GM18909 (cell line): ENCODE data around the gene CECR2.

Experiments used
- ATAC-seq: cut with Tn5 transposase; IDR thresholded peaks from one replicate; pipeline ENCODE4 v1.9.1; 2021; ENCODE audit warnings: mild to moderate bottlenecking; ENCODE audit not compliant: unreplicated experiment, poor library complexity

Gene CECR2

DNA sequence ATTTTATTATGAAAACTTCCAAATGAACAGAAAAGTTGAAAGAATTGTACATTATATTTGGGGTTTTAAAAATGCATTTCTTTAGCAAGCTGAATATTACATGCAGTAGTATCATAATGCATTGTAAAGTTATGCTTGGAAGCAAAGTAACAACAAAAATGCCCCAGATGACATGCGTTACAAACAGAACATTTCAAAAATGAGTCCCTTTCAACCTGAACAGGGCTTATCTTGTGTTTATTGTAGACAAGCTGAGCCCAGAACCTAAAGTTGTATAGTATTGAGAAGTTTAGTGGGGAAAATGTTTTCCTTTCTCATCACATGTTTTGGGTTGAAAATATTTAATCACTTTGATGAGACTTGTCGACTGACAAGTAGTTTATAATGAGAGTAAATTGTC is 68.8 kb downstream of the CECR2 start:
- no peak for ATAC-seq

- ATAC-seq = no peak
Observed at GRCh38 chr22:17441326-17441725, 72.1 kb downstream of the CECR2 start.

DNA sequence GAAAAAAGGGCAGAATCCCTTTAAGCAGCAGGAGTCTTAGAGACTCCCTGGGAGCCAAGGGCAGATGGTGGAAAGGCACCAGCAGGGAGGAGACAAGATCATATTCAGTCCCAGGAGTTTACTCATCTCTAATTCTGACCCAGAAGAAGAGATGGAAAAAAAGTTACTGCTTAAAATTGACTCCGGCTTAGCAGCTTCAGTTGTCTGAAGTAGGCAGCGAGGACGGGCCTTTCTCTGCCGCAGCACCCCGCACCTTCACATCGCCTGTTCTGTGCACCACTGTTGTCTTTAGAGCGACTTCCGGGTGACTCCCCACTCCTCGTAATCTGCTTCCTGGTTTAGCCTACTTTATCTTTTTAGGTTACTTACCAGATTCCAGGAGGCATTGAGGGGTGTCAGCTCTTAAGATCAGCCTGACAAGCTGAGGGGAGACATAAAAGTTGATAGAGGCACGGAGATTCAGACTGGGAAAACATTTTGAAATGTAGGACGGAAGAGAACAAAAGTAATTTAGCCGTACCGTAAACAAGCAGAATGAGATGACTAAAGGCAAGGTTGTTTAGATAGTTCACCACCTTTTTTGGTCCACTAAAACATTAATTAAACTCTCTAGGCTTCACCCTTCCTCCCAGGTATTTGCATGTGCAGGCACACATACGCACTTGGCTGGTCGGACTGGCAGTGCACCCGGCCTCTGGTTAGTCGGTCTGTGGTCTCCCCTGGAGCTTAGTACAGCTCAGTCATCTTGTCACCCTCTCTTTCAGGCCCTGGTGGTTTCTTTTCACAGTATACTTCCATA is 74.3 kb downstream of the CECR2 start:
- no peak for ATAC-seq

GRCh38 chr22:17444204-17444504 is 74.9 kb downstream of the CECR2 start:
- ATAC-seq = no peak

DNA sequence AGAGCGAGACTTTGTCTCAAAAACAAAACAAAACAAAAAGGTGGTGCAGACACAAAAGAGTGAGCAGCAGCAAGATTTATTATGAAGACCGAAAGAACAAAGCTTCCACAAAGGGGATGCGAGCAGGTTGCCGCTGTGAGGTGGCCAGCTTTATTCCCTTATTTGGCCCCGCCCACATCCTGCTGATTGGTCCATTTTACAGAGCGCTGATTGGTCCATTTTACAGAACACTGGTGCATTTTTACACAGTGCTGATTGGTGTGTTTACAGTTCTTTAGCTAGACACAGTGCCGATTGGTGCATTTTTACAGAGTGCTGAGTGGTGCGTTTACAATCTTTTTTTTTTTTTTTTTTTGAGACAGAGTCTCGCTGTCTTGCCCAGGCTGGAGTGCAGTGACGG is 77.4 kb downstream of the CECR2 start:
- no peak for ATAC-seq

DNA sequence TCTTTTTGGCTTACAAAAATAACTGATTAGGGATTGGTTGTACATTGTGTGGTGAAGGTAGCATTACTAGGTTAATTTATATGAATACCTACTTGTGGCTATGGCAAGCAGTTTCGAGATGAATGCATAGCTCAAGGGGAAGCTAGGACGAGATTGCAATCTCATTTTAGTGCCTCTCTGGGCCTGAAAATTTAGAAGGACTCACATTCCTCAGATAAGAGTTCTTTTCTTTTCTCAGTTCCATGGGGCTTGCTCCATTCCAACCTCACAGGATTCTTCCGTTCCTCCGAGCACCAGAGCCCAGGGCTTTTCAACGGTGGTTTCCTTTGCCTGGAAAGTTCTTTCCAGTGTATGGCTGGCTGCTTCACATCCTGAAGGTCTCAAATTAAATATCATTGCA is 82.1 kb downstream of the CECR2 start:
- no peak for ATAC-seq

DNA sequence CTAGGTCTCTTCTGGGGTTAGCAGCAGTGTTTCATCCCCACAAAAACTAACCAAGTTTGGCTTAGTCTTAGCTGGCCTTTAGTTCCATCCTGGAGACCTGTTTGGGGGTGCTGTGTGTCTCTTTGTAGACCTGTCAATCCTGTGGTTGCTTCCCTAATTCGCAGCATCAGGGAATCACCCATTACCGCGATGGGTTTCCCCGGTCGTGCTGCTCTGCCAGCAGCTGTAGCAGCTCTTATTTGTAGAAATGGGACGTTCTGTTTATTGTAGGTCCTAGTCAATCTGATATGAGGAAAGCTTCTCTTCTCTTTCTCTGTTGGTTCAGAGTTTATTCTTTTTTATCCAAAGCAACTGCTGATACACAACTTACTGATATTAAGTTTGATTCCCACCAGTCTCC is 91.6 kb downstream of the CECR2 start:
- ATAC-seq = no peak

- no peak for ATAC-seq
Observed at GRCh38 chr22:17470880-17471500, 101.7 kb downstream of the CECR2 start.

DNA sequence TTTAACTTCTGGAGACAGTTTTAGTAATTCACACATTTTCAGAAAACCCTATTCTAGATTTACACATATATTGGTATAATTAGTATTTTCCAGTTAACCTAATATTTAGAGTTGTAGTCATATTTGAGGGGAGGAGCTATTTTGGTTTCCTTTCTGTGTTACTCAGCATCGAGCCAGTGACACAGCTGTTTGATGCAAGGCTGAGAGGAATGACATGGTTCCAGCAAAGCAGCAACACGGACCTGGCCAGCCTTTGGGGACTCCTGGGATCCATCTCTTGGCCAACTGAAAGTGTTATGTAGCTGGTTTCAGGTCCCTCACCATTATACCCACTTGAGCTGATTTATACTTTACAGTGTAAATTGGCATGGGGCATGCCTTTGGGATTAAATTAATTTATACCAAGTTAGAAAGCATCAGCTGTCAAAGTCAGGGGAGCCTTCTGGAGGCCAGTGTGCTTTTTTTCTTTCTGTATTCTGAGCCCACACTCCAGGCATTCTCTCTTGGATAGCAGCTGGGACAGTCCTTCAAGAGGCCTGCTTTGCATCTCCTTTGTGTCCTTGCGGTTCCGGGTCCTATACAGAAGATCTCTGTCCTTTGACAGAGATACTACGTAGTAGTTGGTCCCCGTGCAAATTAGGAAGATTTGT is 102.8 kb downstream of the CECR2 start:
- no peak for ATAC-seq

GRCh38 chr22:17472932-17473331 is 103.7 kb downstream of the CECR2 start:
- ATAC-seq = no peak

- ATAC-seq = no peak
Observed at GRCh38 chr22:17475318-17476230, 106.3 kb downstream of the CECR2 start.

DNA sequence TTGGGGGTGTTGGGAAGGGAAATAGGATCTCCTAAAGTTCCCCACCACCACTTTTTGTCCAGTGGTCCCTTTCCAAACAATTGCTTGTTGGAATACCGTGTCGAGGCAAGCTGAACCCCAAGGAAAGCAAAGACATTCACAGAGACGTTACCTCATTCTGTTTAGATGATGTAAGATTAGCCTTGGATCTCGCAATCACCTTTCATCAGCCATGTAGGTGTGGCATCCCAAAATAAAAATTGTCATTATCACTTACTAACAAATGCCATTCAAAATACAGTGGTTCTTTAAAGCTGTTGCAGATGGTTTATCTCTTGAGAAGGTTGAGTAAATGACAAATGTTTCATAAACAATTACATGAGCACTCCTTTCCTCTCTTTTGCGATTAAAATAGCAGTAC is 107.6 kb downstream of the CECR2 start:
- ATAC-seq = no peak

GRCh38 chr22:17477391-17477833 is 108.2 kb downstream of the CECR2 start:
- no peak for ATAC-seq

- no peak for ATAC-seq
Observed at GRCh38 chr22:17479135-17479534, 109.9 kb downstream of the CECR2 start.

GRCh38 chr22:17481424-17481823 is 112.2 kb downstream of the CECR2 start:
- no peak for ATAC-seq

DNA sequence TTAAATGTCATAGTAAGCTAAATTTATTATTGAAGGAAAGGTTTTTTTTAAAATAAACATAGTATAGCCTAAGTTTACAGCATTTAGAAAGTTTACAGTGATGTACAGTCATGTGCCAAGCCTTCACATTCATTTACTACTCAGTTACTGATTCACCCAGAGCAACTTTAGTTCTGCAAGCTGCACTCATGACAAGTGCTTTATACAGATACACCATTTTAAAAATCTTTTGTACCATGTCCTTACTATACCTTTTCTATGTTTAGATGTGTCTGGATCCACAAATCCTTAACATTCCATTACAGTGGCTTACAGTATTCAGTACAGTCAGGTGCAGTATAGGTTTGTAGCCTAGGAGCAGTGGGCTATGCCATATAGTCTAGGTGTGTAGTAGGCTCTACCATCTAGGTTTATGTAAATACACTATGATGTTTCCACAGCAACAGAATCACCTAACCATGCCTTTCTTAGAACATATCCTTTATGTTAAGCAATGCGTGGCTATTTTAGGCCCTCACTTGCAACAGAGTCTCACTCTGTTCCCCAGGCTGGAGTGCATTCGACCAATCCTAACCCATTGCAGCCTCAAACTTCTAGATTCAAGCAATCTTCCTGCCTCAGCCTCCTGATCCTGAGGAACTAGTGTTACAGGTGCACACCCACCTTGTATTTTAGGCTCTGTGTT is 114.6 kb downstream of the CECR2 start:
- no peak for ATAC-seq

GRCh38 chr22:17484608-17485007 is 115.3 kb downstream of the CECR2 start:
- ATAC-seq = no peak

- no peak for ATAC-seq
Observed at GRCh38 chr22:17486313-17486712, 117.1 kb downstream of the CECR2 start.

DNA sequence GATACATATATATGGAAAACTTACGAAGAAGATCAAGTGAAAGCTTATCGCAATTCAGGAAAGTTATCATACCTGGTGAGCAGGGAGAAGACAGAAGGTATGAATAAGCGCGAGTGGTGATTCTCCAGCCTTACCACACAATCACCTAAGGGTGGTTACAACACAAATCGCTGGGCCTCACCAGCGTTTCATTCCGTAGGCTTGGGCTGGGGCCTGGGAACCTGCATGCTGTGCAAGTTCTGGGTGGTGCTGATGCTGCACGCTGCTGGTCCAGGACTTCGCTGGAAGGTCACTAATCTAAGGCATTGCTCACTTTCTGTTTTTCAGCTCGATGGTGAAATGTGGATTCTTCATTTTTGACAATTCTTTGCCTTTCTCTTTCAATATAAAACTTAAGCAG is 117.5 kb downstream of the CECR2 start:
- no peak for ATAC-seq

GRCh38 chr22:17489101-17489500 is 119.8 kb downstream of the CECR2 start:
- ATAC-seq = no peak
